ENCODE results near the gene FCN2. TPM values are rescaled to one million over a fixed set of nuclear protein-coding genes. Genes with fewer than 3 reads are reported as not detected.

The FCN2 gene
- total and polyA plus RNA-seq, 8 donors, result not detected

DNA sequence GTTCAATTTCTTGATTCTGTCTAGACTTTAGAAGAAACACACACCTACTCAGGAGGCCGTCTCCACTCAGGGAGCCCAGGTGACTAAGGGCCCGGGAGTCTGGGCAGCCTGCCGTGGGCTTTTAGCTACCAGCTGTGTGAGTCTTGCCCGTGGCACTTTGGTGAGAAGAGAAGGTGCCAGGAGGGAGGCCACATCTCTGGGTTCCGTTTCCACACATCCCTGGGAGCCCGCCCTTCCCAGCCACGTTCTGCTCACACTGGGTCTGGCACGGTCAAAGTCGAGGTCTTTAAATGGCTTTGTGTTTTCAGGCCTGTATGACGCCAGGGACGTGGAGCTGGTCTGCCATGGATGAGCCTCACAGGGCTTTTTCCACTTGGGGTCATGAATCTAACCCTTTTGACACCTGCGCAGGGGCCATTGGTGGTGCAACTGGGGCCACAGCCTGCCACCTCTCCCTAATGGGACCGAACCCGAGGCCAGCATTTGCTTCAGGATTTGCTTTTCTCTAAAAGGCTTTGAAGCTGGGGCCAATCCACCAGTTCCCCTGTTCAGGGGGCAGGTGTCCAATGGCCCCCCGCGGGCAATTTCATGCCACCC lies 17.2 kb upstream of the FCN2 start:
- Histone ChIP-seq H3K4me1 (no peaks in the 10 kb centered on the region), H3K27me3 (peaks cover 0 to 17% of the 10 kb centered on the region in 2 donors), H3K9me3 (no peaks in the 10 kb centered on the region), H3K4me3 (no peak overlapping the region), H3K27ac (no peak overlapping the region), H3K36me3 (no peaks in the 10 kb centered on the region)
- intact Hi-C loops (cut with DNase I), result no loop called here
- ATAC-seq, result no peak
- TF ChIP-seq, protein P1, sequence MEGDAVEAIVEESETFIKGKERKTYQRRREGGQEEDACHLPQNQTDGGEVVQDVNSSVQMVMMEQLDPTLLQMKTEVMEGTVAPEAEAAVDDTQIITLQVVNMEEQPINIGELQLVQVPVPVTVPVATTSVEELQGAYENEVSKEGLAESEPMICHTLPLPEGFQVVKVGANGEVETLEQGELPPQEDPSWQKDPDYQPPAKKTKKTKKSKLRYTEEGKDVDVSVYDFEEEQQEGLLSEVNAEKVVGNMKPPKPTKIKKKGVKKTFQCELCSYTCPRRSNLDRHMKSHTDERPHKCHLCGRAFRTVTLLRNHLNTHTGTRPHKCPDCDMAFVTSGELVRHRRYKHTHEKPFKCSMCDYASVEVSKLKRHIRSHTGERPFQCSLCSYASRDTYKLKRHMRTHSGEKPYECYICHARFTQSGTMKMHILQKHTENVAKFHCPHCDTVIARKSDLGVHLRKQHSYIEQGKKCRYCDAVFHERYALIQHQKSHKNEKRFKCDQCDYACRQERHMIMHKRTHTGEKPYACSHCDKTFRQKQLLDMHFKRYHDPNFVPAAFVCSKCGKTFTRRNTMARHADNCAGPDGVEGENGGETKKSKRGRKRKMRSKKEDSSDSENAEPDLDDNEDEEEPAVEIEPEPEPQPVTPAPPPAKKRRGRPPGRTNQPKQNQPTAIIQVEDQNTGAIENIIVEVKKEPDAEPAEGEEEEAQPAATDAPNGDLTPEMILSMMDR (IDR thresholded peaks at IDR 0.05), result no peak
- DNase-seq, result peak in 1 of 4 donors; percentile 54

DNA sequence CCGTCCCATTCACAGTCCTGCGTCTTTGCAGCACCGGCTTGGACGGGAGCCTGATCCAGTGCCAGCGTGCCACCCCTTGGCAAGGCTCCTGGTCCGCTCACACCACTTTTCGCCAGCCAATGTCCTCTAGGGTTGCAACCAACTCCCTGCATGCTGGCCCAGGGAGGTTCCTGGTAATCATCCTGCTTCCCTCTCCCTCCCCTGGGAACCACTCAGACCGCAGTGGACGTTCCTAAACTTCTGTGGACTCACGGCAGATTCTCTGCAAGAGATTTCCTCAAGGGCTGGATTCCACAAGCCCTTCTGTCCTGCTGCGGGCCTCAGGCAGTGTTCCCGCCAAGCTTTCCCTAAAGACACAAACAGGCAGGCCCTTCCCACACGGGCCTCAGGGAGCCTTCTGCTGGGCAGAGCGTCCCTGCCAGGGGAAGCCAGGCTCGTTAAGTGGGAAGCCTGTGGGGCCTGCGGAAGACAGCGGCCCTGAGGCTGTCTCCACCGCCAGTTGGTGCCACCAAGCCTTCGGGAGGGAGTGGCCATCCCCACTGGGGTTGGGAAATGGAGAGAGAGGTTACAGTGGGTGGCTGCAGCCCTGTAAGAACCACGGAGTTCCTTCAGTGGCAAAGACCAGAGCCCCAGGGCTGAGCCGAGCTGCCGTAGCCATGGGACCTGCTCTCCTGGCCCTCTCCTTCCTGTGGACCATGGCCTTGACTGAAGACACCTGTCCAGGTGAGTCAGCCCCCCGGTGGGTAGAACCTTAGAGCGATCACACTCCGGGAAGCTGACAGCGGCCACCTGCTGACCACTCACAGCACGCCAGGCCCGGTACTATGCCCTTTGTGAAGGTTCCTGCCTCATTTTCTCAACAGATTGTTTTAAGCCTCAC lies 16.4 kb upstream of the FCN2 start:
- intact Hi-C loops (cut with DNase I), result no loop called here
- peaks cover 0 to 11% of the 10 kb centered on the region in 2 donors for H3K27me3 ChIP-seq
- DNase-seq (peak in 2 of 4 donors; percentile 28 to 62), ATAC-seq (no peak)
- H3K4me1 ChIP-seq, result no peaks in the 10 kb centered on the region
- H3K9me3 ChIP-seq, result no peaks in the 10 kb centered on the region
- TF ChIP-seq, protein P1 (IDR thresholded peaks at IDR 0.05), result no peak
- no peak overlapping the region for H3K4me3 ChIP-seq
- H3K36me3 ChIP-seq, result no peaks in the 10 kb centered on the region
- H3K27ac ChIP-seq, result no peak overlapping the region

DNA sequence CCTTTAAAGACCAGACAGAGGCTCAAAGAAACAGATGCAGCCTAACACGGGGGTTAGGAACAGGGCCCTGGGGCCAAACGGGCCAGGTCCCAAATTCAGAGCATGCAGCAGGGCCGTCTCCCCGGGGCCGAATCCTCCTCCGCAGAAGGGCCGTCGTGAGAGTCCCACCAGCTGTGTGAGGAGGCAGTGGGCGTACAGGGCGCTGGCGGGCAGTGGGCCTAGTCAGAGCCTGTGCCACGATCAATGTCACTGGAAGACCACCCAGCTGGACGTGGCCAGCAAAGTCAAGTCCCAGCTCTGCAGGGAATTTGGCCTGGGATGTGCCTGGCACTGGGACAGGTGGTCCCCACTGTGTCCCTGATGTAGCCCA lies 15.8 kb upstream of the FCN2 start:
- no peaks in the 10 kb centered on the region for H3K4me1 ChIP-seq
- H3K36me3 ChIP-seq, result no peaks in the 10 kb centered on the region
- peak in 1 of 4 donors; percentile 69 for DNase-seq
- ATAC-seq, result no peak
- intact Hi-C loops (cut with DNase I), result no loop called here
- no peaks in the 10 kb centered on the region for H3K9me3 ChIP-seq
- peaks cover 0 to 11% of the 10 kb centered on the region in 2 donors for H3K27me3 ChIP-seq
- no peak overlapping the region for H3K4me3 ChIP-seq
- H3K27ac ChIP-seq, result no peak overlapping the region
- TF ChIP-seq, protein P1 (IDR thresholded peaks at IDR 0.05), result no peak

DNA sequence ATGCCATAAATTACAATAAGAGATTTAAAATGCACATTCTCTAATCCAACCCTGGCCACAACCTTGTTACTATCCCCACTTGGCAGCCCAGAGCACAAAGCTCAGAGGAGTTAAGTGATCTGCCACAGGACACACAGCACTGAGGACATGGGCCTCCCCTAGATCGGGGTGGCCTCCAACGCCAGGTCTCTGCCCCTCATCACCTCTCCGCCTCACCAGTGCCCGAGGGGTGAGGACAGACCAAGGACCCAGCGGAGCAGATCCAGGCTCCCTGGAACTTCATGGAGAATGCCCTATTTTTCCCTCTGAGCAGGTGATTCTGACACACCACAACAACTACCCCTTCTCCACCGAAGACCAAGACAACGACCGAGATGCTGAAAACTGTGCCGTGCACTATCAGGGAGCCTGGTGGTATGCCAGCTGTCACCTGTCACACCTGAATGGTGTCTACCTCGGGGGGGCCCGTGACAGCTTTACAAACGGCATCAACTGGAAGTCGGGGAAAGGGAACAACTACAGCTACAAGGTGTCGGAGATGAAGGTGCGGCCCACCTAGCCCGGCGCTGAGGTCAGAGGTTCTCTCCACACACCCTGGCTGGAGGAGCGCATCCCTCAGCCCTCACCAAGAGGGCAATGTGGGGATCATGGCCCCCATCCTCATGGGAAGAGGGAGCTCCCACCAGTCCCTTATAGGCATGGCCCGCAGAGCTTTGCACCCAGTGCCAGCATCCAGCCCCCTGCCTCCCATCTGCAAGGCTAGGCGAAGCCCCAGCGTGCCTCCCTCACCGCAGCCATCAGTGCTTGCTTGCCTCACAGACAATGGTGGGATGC lies 12.5 kb upstream of the FCN2 start:
- ATAC-seq (no peak), DNase-seq (peak in 1 of 4 donors; percentile 54)
- intact Hi-C loops (cut with DNase I), result no loop called here
- Histone ChIP-seq H3K4me1 (peaks cover 0 to 6% of the 10 kb centered on the region in 2 donors), H3K27ac (no peak overlapping the region), H3K36me3 (no peaks in the 10 kb centered on the region), H3K27me3 (peaks cover 0 to 25% of the 10 kb centered on the region in 2 donors), H3K4me3 (no peak overlapping the region), H3K9me3 (no peaks in the 10 kb centered on the region)
- TF ChIP-seq, protein P1 (IDR thresholded peaks at IDR 0.05), result no peak

Data from left lung (tissue), 10 donors.